NB4 (cell line): ENCODE data around the gene GUCY2C.

Source experiments
- POLR2A ChIP-seq: IDR thresholded peaks from 2 replicates; pipeline ENCODE4 v1.6.1; 2011; ENCODE audit warnings: mild to moderate bottlenecking; ENCODE audit not compliant: insufficient read length; ENCODE audit errors: extremely low read depth
- TF ChIP-seq, protein P1 (sequence below): IDR thresholded peaks from one replicate; pipeline ENCODE4 v1.5.1; 2012; ENCODE audit warnings: low read depth, low read length

DNA sequence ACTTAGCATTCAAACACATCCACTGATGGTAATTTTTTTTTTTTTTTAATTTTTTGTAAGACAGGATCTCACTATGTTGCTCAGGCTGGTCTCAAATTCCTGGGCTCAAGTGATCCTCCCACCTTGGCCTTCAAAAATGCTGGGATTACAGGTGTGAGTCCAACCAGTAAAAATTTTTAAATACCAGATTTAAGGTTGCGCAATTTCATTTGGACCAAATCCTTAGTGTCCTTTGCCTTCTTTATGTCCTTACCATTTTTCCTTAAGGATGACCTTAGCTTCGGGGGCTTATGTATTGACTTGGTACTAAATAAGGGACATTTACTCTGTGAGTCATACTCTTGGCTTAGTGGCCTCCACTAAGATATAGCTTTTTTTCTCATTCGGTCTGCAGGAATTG lies 124.6 kb downstream of the GUCY2C start:
- TF ChIP-seq, protein P1, sequence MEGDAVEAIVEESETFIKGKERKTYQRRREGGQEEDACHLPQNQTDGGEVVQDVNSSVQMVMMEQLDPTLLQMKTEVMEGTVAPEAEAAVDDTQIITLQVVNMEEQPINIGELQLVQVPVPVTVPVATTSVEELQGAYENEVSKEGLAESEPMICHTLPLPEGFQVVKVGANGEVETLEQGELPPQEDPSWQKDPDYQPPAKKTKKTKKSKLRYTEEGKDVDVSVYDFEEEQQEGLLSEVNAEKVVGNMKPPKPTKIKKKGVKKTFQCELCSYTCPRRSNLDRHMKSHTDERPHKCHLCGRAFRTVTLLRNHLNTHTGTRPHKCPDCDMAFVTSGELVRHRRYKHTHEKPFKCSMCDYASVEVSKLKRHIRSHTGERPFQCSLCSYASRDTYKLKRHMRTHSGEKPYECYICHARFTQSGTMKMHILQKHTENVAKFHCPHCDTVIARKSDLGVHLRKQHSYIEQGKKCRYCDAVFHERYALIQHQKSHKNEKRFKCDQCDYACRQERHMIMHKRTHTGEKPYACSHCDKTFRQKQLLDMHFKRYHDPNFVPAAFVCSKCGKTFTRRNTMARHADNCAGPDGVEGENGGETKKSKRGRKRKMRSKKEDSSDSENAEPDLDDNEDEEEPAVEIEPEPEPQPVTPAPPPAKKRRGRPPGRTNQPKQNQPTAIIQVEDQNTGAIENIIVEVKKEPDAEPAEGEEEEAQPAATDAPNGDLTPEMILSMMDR: no peak
- no peak for TF ChIP-seq POLR2A
